SK-N-SH treated with all-trans-retinoic acid at 6 μM for 48 hours (cell line): Measurements from ENCODE around the gene PVALB.

Experiments used
- PATZ1 ChIP-seq: fragments of 250-450 bp; sonication (Bioruptor Pico); IDR thresholded peaks from 2 replicates; pipeline ENCODE4 v1.8.0; 2020; ENCODE audit warnings: mild to moderate bottlenecking, moderate library complexity, borderline replicate concordance
- POU6F1 ChIP-seq: fragments of 250-450 bp; sonication (Bioruptor Pico); IDR thresholded peaks from 2 replicates; pipeline ENCODE4 v1.8.0; 2021; ENCODE audit warnings: low read depth, mild to moderate bottlenecking, moderate library complexity, borderline replicate concordance
- SNAI2 ChIP-seq: fragments of 250-450 bp; sonication (Bioruptor Pico); IDR thresholded peaks from 2 replicates; pipeline ENCODE4 v1.5.0; 2020; ENCODE audit warnings: mild to moderate bottlenecking, moderate library complexity
- ZFP3 ChIP-seq: fragments of 250-450 bp; sonication (Bioruptor Pico); IDR thresholded peaks from 2 replicates; pipeline ENCODE4 v1.5.0; 2020; ENCODE audit warnings: mild to moderate bottlenecking, moderate library complexity
- TF ChIP-seq, protein P1 (sequence below): fragments of 250-450 bp; sonication (Bioruptor Pico); IDR thresholded peaks from 2 replicates; pipeline ENCODE4 v1.5.1; 2020; ENCODE audit warnings: low read depth, mild to moderate bottlenecking, moderate library complexity

DNA sequence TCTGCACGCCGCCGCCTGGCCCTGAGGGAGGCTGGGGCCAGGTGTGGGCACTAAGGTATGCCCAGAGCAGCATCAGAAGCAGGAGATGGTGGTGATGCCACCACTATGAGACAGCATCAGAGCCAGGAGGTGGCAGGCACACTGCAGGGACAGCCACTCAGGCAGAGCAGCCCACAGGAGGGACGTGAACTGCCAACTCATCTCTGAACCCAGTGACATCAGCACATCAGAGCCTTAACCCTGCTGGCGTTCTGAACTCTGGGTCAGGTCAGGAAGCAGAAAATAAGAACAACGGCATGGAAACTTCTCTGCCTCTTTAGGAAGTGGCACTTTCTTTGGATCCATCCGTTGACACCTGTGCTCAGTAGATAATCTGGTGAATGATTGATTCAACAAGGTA lies 26.2 kb downstream of the PVALB start:
- no peak for TF ChIP-seq SNAI2 (CRISPR knock-in tag)
- TF ChIP-seq POU6F1 (CRISPR knock-in tag): no peak
- TF ChIP-seq PATZ1 (CRISPR knock-in tag): no peak
- TF ChIP-seq ZFP3 (CRISPR knock-in tag): no peak
- TF ChIP-seq, protein P1, sequence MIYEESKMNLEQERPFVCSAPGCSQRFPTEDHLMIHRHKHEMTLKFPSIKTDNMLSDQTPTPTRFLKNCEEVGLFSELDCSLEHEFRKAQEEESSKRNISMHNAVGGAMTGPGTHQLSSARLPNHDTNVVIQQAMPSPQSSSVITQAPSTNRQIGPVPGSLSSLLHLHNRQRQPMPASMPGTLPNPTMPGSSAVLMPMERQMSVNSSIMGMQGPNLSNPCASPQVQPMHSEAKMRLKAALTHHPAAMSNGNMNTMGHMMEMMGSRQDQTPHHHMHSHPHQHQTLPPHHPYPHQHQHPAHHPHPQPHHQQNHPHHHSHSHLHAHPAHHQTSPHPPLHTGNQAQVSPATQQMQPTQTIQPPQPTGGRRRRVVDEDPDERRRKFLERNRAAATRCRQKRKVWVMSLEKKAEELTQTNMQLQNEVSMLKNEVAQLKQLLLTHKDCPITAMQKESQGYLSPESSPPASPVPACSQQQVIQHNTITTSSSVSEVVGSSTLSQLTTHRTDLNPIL: no peak
